IMR-90 (cell line): ENCODE measurements around the gene PITPNB. TPM values are rescaled to one million over a fixed set of nuclear protein-coding genes. Genes with fewer than 3 reads are reported as not detected.

ENCODE experiments used
- ATAC-seq: fragments of 200-7000 bp; cut with Tn5 transposase; 2 replicates; pipeline ENCODE4 v1.9.1; 2020; ENCODE audit warnings: low read depth, mild to moderate bottlenecking, moderate library complexity
- BruUV-seq: library from RNA; stranded (reverse); fragments of 400-500 nt; replicated peaks from 2 replicates; lab custom pipeline; 2021; lab: Mats Ljungman, UMichigan
- CTCF ChIA-PET: fragments of 300-600 bp; formaldehyde crosslinking; extraction: SDS; loops from one replicate; lab custom pipeline; 2021; ENCODE audit warnings: antibody characterized with exemption; lab: Yijun Ruan, JAX
- POLR2A ChIA-PET: fragments of 300-600 bp; sonication (Branson Sonifier 250); formaldehyde crosslinking; loops from one replicate; lab custom pipeline; 2022; ENCODE audit warnings: antibody characterized with exemption; ENCODE audit not compliant: unreplicated experiment; lab: Charles Lee
- DNase-seq: peaks from one replicate; pipeline ENCODE4 v3.0.0; 2013
- H2AFZ ChIP-seq: replicated peaks from 2 replicates; pipeline ENCODE3; 2013; ENCODE audit warnings: low read length, mild to moderate bottlenecking; ENCODE audit not compliant: poor library complexity
- H2AK5ac ChIP-seq: 2 replicates; pipeline ENCODE4 v1.6.1; 2013; ENCODE audit warnings: low read depth, low read length, inconsistent platforms
- H2AK9ac ChIP-seq: replicated peaks from 2 replicates; pipeline ENCODE3; 2013; ENCODE audit warnings: mild to moderate bottlenecking, low read depth, low read length, moderate library complexity; ENCODE audit not compliant: poor library complexity
- H2BK120ac ChIP-seq: 2 replicates; pipeline ENCODE4 v1.6.1; 2013; ENCODE audit warnings: low read depth, low read length, inconsistent platforms
- H2BK15ac ChIP-seq: 3 replicates; pipeline ENCODE4 v1.6.1; 2013; ENCODE audit warnings: low read depth, low read length, inconsistent platforms
- H2BK20ac ChIP-seq: 2 replicates; pipeline ENCODE4 v1.6.1; 2013; ENCODE audit warnings: low read depth, mild to moderate bottlenecking, inconsistent platforms, low read length, moderate library complexity
- H2BK5ac ChIP-seq: 2 replicates; pipeline ENCODE4 v1.6.1; 2013; ENCODE audit warnings: mild to moderate bottlenecking, low read depth, low read length, inconsistent platforms; ENCODE audit not compliant: poor library complexity, severe bottlenecking
- H3K14ac ChIP-seq: replicated peaks from 2 replicates; pipeline ENCODE4 v1.6.1; 2013; ENCODE audit warnings: low read depth, low read length, inconsistent platforms
- H3K18ac ChIP-seq: 2 replicates; pipeline ENCODE4 v1.6.1; 2013; ENCODE audit warnings: low read depth, low read length, control low read depth
- H3K23ac ChIP-seq: 2 replicates; pipeline ENCODE4 v1.6.1; 2013; ENCODE audit warnings: low read depth, low read length, inconsistent platforms
- H3K27ac ChIP-seq: 2 replicates; pipeline ENCODE4 v1.5.1; 2013; ENCODE audit warnings: mild to moderate bottlenecking, control low read depth, low read length; ENCODE audit not compliant: insufficient read depth
- H3K27me3 ChIP-seq: 2 replicates; pipeline ENCODE4 v1.6.1; 2013; ENCODE audit warnings: low read length; ENCODE audit not compliant: control insufficient read depth, insufficient read depth
- H3K36me3 ChIP-seq: 2 replicates; pipeline ENCODE4 v1.6.1; 2013; ENCODE audit warnings: low read length, mixed read lengths; ENCODE audit not compliant: control insufficient read depth, insufficient read depth
- H3K4ac ChIP-seq: 2 replicates; pipeline ENCODE4 v1.6.1; 2013; ENCODE audit warnings: low read depth, low read length, inconsistent platforms
- H3K4me1 ChIP-seq: 2 replicates; pipeline ENCODE4 v1.6.1; 2013; ENCODE audit warnings: low read length, mixed read lengths; ENCODE audit not compliant: control insufficient read depth, insufficient read depth
- H3K4me2 ChIP-seq: 2 replicates; pipeline ENCODE4 v1.6.1; 2013; ENCODE audit warnings: low read depth, mild to moderate bottlenecking, control low read depth, low read length, moderate library complexity
- H3K4me3 ChIP-seq: 2 replicates; pipeline ENCODE4 v1.5.1; 2013; ENCODE audit warnings: low read depth, mild to moderate bottlenecking, control low read depth, low read length, moderate library complexity; ENCODE audit not compliant: insufficient read depth
- H3K56ac ChIP-seq: 2 replicates; pipeline ENCODE4 v1.6.1; 2013; ENCODE audit warnings: low read length, inconsistent platforms; ENCODE audit not compliant: insufficient read depth; ENCODE audit errors: extremely low read depth
- H3K79me1 ChIP-seq, 2 experiments: 2 replicates each; pipeline ENCODE4 v1.6.1; 2013; ENCODE audit warnings: low read length in 2 of 2, inconsistent platforms in 1 of 2, low read depth in 1 of 2
- H3K9ac ChIP-seq: 2 replicates; pipeline ENCODE4 v1.6.1; 2013; ENCODE audit warnings: low read depth, low read length, control low read depth
- H3K9me1 ChIP-seq: 2 replicates; pipeline ENCODE4 v1.6.1; 2013; ENCODE audit warnings: low read length, inconsistent platforms; ENCODE audit not compliant: insufficient read depth
- H3K9me3 ChIP-seq: 2 replicates; pipeline ENCODE4 v1.6.1; 2013; ENCODE audit warnings: low read length; ENCODE audit not compliant: control insufficient read depth, insufficient read depth
- H4K20me1 ChIP-seq: 2 replicates; pipeline ENCODE4 v1.6.1; 2013; ENCODE audit warnings: low read length, inconsistent platforms; ENCODE audit not compliant: insufficient read depth
- H4K5ac ChIP-seq: 2 replicates; pipeline ENCODE4 v1.6.1; 2013; ENCODE audit warnings: mild to moderate bottlenecking, low read depth, low read length, control low read depth
- H4K8ac ChIP-seq, 2 experiments: 2 replicates each; pipeline ENCODE4 v1.6.1; 2013; ENCODE audit warnings: low read depth in 2 of 2, low read length in 2 of 2, control low read depth in 1 of 2, inconsistent platforms in 1 of 2
- H4K91ac ChIP-seq: 2 replicates; pipeline ENCODE4 v1.6.1; 2013; ENCODE audit warnings: low read depth, low read length, inconsistent platforms; ENCODE audit not compliant: insufficient read depth
- FOS ChIP-seq: fragments of 150-350 bp; IDR thresholded peaks from 2 replicates; pipeline ENCODE4 v1.6.1; 2016; ENCODE audit warnings: low read depth, low read length
- MXI1 ChIP-seq: IDR thresholded peaks from 2 replicates; pipeline ENCODE4 v1.6.1; 2012; ENCODE audit warnings: low read depth, mild to moderate bottlenecking, low read length, moderate library complexity, borderline replicate concordance
- NFE2L2 ChIP-seq: fragments of 150-350 bp; IDR thresholded peaks from 2 replicates; pipeline ENCODE4 v1.6.1; 2016; ENCODE audit warnings: low read depth, mild to moderate bottlenecking, low read length
- POLR2A ChIP-seq: IDR thresholded peaks from 2 replicates; pipeline ENCODE4 v1.6.1; 2012; ENCODE audit warnings: mild to moderate bottlenecking, low read depth, low read length
- RAD21 ChIP-seq: IDR thresholded peaks from 2 replicates; pipeline ENCODE4 v1.6.1; 2012; ENCODE audit warnings: low read length, improper control_type of control experiment
- RCOR1 ChIP-seq: IDR thresholded peaks from 2 replicates; pipeline ENCODE4 v1.6.1; 2012; ENCODE audit warnings: mild to moderate bottlenecking, low read length, improper control_type of control experiment; ENCODE audit not compliant: insufficient replicate concordance
- SMC3 ChIP-seq: fragments of 150-350 bp; IDR thresholded peaks from 2 replicates; pipeline ENCODE4 v1.6.1; 2016; ENCODE audit warnings: low read depth, mild to moderate bottlenecking, antibody characterized with exemption, low read length, moderate library complexity
- USF2 ChIP-seq: fragments of 150-350 bp; IDR thresholded peaks from 2 replicates; pipeline ENCODE4 v1.6.1; 2017; ENCODE audit warnings: mild to moderate bottlenecking, antibody characterized with exemption, low read length, low read depth
- WGBS, 2 experiments: methylation state at CpG; one replicate each; pipeline versions ENCODE4 v1.1.5 to v1.1.7; 2013; ENCODE audit warnings: missing lambda C conversion rate in 2 of 2; ENCODE audit not compliant: insufficient read length in 1 of 2; ENCODE audit errors: extremely low coverage in 2 of 2; 5-methylcytosine and 5-hydroxymethylcytosine counted together
- dilution Hi-C: fragments of 300-500 bp; cut with HindIII; formaldehyde crosslinking; loops from one replicate; pipeline ENCODE4 v1.14.3; 2018; ENCODE audit warnings: low sequenced_read_pairs; ENCODE audit not compliant: unreplicated experiment
- in situ Hi-C: fragments of 300-500 bp; cut with MboI; formaldehyde crosslinking; loops from 3 replicates; pipeline ENCODE4 v1.14.3; 2019; ENCODE audit warnings: low sequenced_read_pairs, inconsistent platforms, mixed read lengths
- intact Hi-C: fragments of 100-400 bp; cut with micrococcal nuclease; formaldehyde crosslinking; loops from 2 replicates; pipeline ENCODE4 v1.10.0; 2022
- polyA plus RNA-seq, 3 experiments: library from polyadenylated mRNA; depleted of rRNA; stranded (reverse); fragments of >200 nt; gene quantifications; 2 replicates each; pipeline ENCODE4 v1.2.3, GENCODE V29; 2012; ENCODE audit warnings: low replicate concordance in 1 of 3
- total RNA-seq: library from RNA; depleted of rRNA; stranded (reverse); fragments of >200 nt; gene quantifications from 2 replicates; pipeline ENCODE4 v1.2.3, GENCODE V29; 2012
- TF ChIP-seq, protein P1 (sequence below): fragments of 150-350 bp; IDR thresholded peaks from 2 replicates; pipeline ENCODE4 v1.6.1; 2016; ENCODE audit warnings: low read depth, mild to moderate bottlenecking, low read length, moderate library complexity, borderline replicate concordance

Gene PITPNB
- total and polyA plus RNA-seq, 2 of the 4 experiments (the other 2 are of a cell fraction), result 19.7 to 54.5 TPM

GRCh38 chr22:27949421-27949820, 30.4 kb upstream of the PITPNB start:
- dilution Hi-C loops (no loop called here), intact Hi-C loops (loop anchor here (2.0 kb wide), 1 partner anchor 15 kb away; no protein-coding TSS in a partner anchor), in situ Hi-C loops (no loop called here)
- H3K14ac ChIP-seq, result no peak overlapping the region
- ChIA-PET CTCF (interaction anchor here (0.6 kb wide), 1 partner anchor 1484 kb away, joined by 3 read pairs; no protein-coding TSS in a partner anchor), POLR2A (no interaction called here)
- H3K23ac ChIP-seq, result no peak overlapping the region
- WGBS, 2 experiments, result no CpG with 5 or more reads among the region's 3 CpGs
- H3K9me1 ChIP-seq, result no peaks in the 10 kb centered on the region
- no peaks in the 10 kb centered on the region for H4K20me1 ChIP-seq
- no peak overlapping the region for H3K56ac ChIP-seq
- no peak overlapping the region for H3K27ac ChIP-seq
- no peak for ATAC-seq
- no peak for DNase-seq
- no peak overlapping the region for H2BK15ac ChIP-seq
- no peak overlapping the region for H3K9ac ChIP-seq
- no peak overlapping the region for H3K18ac ChIP-seq
- H3K27me3 ChIP-seq, result no peaks in the 10 kb centered on the region
- no peak overlapping the region for H2BK5ac ChIP-seq
- no peak overlapping the region for H4K8ac ChIP-seq
- no TSS peak for BruUV-seq
- H3K9me3 ChIP-seq, result no peaks in the 10 kb centered on the region
- H3K4me3 ChIP-seq, result no peak overlapping the region
- no peak overlapping the region for H3K4me2 ChIP-seq
- no peaks in the 10 kb centered on the region for H3K36me3 ChIP-seq
- H2AK9ac ChIP-seq, result no peak overlapping the region
- no peak overlapping the region for H4K5ac ChIP-seq
- no peak overlapping the region for H2BK120ac ChIP-seq
- peaks cover 3% of the 10 kb centered on the region for H3K4me1 ChIP-seq
- no peak overlapping the region for H2AFZ ChIP-seq
- TF ChIP-seq MXI1 (no peak), USF2 (no peak), SMC3 (no peak), RCOR1 (no peak), POLR2A (no peak), FOS (no peak), NFE2L2 (no peak), RAD21 (no peak)
- TF ChIP-seq, protein P1, sequence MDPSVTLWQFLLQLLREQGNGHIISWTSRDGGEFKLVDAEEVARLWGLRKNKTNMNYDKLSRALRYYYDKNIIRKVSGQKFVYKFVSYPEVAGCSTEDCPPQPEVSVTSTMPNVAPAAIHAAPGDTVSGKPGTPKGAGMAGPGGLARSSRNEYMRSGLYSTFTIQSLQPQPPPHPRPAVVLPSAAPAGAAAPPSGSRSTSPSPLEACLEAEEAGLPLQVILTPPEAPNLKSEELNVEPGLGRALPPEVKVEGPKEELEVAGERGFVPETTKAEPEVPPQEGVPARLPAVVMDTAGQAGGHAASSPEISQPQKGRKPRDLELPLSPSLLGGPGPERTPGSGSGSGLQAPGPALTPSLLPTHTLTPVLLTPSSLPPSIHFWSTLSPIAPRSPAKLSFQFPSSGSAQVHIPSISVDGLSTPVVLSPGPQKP, result no peak
- no peak overlapping the region for H2AK5ac ChIP-seq
- no peak overlapping the region for H4K91ac ChIP-seq
- H2BK20ac ChIP-seq, result no peak overlapping the region
- H3K79me1 ChIP-seq, result no peaks in the 10 kb centered on the region; a peak in 1 of 4 replicates
- no peak overlapping the region for H3K4ac ChIP-seq
